ENCODE data around the gene ANXA4.

Gene ANXA4

GRCh38 chr2:69741575-69742321 is at the start of gene ANXA4:
TSS of gene ANXA4 (plus strand) at chr2:69742134. CDS start at chr2:69781566, 39,432 bp downstream.
- TF ChIP-seq TCF12 (IDR thresholded peaks at IDR 0.05; ENCODE audit: low read depth) (peak; percentile 20; the same call in 1 of the 2 replicates), TEAD4 (IDR thresholded peaks at IDR 0.05) (0 out of 2 replicates have a peak, but pooled peaks have one; percentile 3), CEBPB (IDR thresholded peaks at IDR 0.05) (no peak), EP300 (IDR thresholded peaks at IDR 0.05; ENCODE audit: borderline replicate concordance) (no peak), MAX (IDR thresholded peaks at IDR 0.05) (peak; percentile 50), TAF1 (IDR thresholded peaks at IDR 0.05; ENCODE audit: low read depth) (peak; percentile 75), ZBTB7A (IDR thresholded peaks at IDR 0.05; ENCODE audit: low read depth) (peak; percentile 95)
- TF ChIP-seq, protein P1, sequence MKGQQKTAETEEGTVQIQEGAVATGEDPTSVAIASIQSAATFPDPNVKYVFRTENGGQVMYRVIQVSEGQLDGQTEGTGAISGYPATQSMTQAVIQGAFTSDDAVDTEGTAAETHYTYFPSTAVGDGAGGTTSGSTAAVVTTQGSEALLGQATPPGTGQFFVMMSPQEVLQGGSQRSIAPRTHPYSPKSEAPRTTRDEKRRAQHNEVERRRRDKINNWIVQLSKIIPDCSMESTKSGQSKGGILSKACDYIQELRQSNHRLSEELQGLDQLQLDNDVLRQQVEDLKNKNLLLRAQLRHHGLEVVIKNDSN (IDR thresholded peaks at IDR 0.05) = peak; percentile 86

GRCh38 chr2:69692424-69692823 is 49.5 kb upstream of the ANXA4 start:
- TF ChIP-seq ZBTB7A (IDR thresholded peaks at IDR 0.05; ENCODE audit: low read depth) (no peak), EGR1 (IDR thresholded peaks at IDR 0.05) (no peak), EP300 (IDR thresholded peaks at IDR 0.05; ENCODE audit: borderline replicate concordance) (no peak), CEBPB (IDR thresholded peaks at IDR 0.05) (no peak), CREB1 (IDR thresholded peaks at IDR 0.05; ENCODE audit: low read depth) (no peak), REST (IDR thresholded peaks at IDR 0.05; ENCODE audit: low read depth) (no peak), TAF1 (IDR thresholded peaks at IDR 0.05; ENCODE audit: low read depth) (no peak), MAX (IDR thresholded peaks at IDR 0.05) (no peak), NFIC (IDR thresholded peaks at IDR 0.05) (no peak), FOXM1 (IDR thresholded peaks at IDR 0.05; ENCODE audit: borderline replicate concordance, low read depth) (no peak), TCF12 (IDR thresholded peaks at IDR 0.05; ENCODE audit: low read depth) (no peak), YY1 (IDR thresholded peaks at IDR 0.05; ENCODE audit: low read depth) (no peak), RAD21 (IDR thresholded peaks at IDR 0.05; ENCODE audit: low read depth) (no peak), TEAD4 (IDR thresholded peaks at IDR 0.05) (no peak)
- TF ChIP-seq, protein P1 (IDR thresholded peaks at IDR 0.05) = no peak

DNA sequence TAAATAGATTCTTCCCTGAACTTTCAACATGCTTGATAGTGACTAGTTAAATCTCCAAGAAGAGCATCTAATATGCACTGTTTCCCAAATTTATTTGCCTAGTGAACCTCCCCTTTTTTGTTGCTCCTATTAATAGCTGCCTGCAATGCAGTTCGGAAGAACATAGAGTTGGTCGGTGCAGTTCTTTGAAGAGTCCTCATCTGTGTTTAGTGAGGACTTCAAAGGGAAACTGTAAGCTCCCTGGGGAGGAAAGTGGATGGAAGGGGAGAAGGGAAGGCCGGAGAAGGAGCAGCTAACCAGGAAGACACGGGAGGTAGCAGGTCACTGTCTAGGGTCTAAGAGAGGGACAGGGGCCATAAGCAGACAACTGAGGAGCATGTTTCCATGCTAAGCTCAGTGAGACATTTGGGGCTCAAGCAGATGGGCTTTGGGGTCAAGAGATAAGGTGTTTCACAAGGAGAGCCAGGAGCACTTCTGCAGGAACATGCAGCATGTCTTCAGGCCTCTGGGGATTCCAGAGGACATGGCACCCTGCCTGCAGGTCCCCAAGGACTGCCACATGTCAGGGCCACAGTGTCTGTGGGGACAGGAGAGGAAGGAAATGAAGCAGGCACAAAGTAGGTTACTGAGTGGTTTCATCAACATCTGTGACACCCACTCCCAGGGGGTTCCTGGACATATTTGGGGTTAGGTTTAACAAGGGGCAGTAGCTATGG is 48.7 kb upstream of the ANXA4 start:
- TF ChIP-seq CREB1 (IDR thresholded peaks at IDR 0.05; ENCODE audit: low read depth) (no peak), REST (IDR thresholded peaks at IDR 0.05; ENCODE audit: low read depth) (no peak), TAF1 (IDR thresholded peaks at IDR 0.05; ENCODE audit: low read depth) (no peak), YY1 (IDR thresholded peaks at IDR 0.05; ENCODE audit: low read depth) (no peak)
- TF ChIP-seq, protein P1 (IDR thresholded peaks at IDR 0.05) = no peak

GRCh38 chr2:69693775-69694450 is 48.0 kb upstream of the ANXA4 start:
- TF ChIP-seq CREB1 (IDR thresholded peaks at IDR 0.05; ENCODE audit: low read depth) (no peak), EP300 (IDR thresholded peaks at IDR 0.05; ENCODE audit: borderline replicate concordance) (no peak), REST (IDR thresholded peaks at IDR 0.05; ENCODE audit: low read depth) (no peak), RAD21 (IDR thresholded peaks at IDR 0.05; ENCODE audit: low read depth) (no peak), TAF1 (IDR thresholded peaks at IDR 0.05; ENCODE audit: low read depth) (no peak), TEAD4 (IDR thresholded peaks at IDR 0.05) (no peak), CEBPB (IDR thresholded peaks at IDR 0.05) (no peak), FOXM1 (IDR thresholded peaks at IDR 0.05; ENCODE audit: borderline replicate concordance, low read depth) (no peak), EGR1 (IDR thresholded peaks at IDR 0.05) (no peak), ZBTB7A (IDR thresholded peaks at IDR 0.05; ENCODE audit: low read depth) (no peak), NFIC (IDR thresholded peaks at IDR 0.05) (no peak), MAX (IDR thresholded peaks at IDR 0.05) (no peak), YY1 (IDR thresholded peaks at IDR 0.05; ENCODE audit: low read depth) (no peak), TCF12 (IDR thresholded peaks at IDR 0.05; ENCODE audit: low read depth) (no peak)
- TF ChIP-seq, protein P1 (IDR thresholded peaks at IDR 0.05) = no peak

Data from Ishikawa (cell line).